ENCODE measurements around the gene RNF167. TPM values are rescaled to one million over a fixed set of nuclear protein-coding genes. Genes with fewer than 3 reads are reported as not detected.
A peak's percentile ranks its signal among the peaks of the same experiment; 100 is the strongest.

Gene RNF167
- total and polyA plus RNA-seq, 2 of the 13 experiments (the other 11 are each of a cell fraction or from before 2014, with no cell fraction given), result 44.1 to 45.4 TPM

- TF ChIP-seq MEIS1 (CRISPR knock-in tag; IDR thresholded peaks at IDR 0.05; ENCODE audit: borderline replicate concordance), result peak; percentile 62; the same call in 1 of the 2 replicates
- TF ChIP-seq ZIK1 (CRISPR knock-in tag; IDR thresholded peaks at IDR 0.05; ENCODE audit: borderline replicate concordance, low read depth), result 0 out of 2 replicates have a peak, but pooled peaks have one; percentile 50
- TF ChIP-seq ZFP1 (CRISPR knock-in tag; IDR thresholded peaks at IDR 0.05), result 0 out of 2 replicates have a peak, but pooled peaks have one; percentile 34
- no peak for TF ChIP-seq CEBPB (IDR thresholded peaks at IDR 0.05; ENCODE audit: borderline replicate concordance, low read depth, low read length)
- TF ChIP-seq AHR (CRISPR knock-in tag; IDR thresholded peaks at IDR 0.05), result 0 out of 2 replicates have a peak, but pooled peaks have one; percentile 75
- TF ChIP-seq, protein P1, sequence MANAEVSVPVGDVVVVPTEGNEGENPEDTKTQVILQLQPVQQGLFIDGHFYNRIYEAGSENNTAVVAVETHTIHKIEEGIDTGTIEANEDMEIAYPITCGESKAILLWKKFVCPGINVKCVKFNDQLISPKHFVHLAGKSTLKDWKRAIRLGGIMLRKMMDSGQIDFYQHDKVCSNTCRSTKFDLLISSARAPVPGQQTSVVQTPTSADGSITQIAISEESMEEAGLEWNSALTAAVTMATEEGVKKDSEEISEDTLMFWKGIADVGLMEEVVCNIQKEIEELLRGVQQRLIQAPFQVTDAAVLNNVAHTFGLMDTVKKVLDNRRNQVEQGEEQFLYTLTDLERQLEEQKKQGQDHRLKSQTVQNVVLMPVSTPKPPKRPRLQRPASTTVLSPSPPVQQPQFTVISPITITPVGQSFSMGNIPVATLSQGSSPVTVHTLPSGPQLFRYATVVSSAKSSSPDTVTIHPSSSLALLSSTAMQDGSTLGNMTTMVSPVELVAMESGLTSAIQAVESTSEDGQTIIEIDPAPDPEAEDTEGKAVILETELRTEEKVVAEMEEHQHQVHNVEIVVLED (CRISPR knock-in tag; IDR thresholded peaks at IDR 0.05; ENCODE audit: borderline replicate concordance), result peak; percentile 37; the same call in 1 of the 2 replicates
- no peak for TF ChIP-seq ZBTB40 (IDR thresholded peaks at IDR 0.05)
- no peak; the same call in 1 of the 2 replicates for TF ChIP-seq ZBTB40 (CRISPR knock-in tag; IDR thresholded peaks at IDR 0.05)
- TF ChIP-seq ZBTB3 (CRISPR knock-in tag; IDR thresholded peaks at IDR 0.05; ENCODE audit: borderline replicate concordance, low read depth), result no peak
- TF ChIP-seq POLR2AphosphoS5 (IDR thresholded peaks at IDR 0.05; ENCODE audit: low read depth, low read length), result peak; percentile 53; the same call in 1 of the 2 replicates
- TF ChIP-seq DMAP1 (CRISPR knock-in tag; IDR thresholded peaks at IDR 0.05), result peak; percentile 31; the same call in 1 of the 2 replicates
- peak; percentile 44; the same call in 1 of the 2 replicates for TF ChIP-seq AHDC1 (CRISPR knock-in tag; IDR thresholded peaks at IDR 0.05; ENCODE audit: borderline replicate concordance)
- peak; percentile 62; the same call in 1 of the 2 replicates for TF ChIP-seq ZBTB7B (CRISPR knock-in tag; IDR thresholded peaks at IDR 0.05)
Observed at GRCh38 chr17:4908301-4908700, 31.8 kb upstream of the RNF167 start (continued).

All from HepG2 (cell line).